H9 (cell line): ENCODE results near the gene SOX21. TPM values are rescaled to one million over a fixed set of nuclear protein-coding genes. Genes with fewer than 3 reads are reported as not detected.

Source experiments
- DNase-seq: peaks from one replicate; pipeline ENCODE4 v3.0.0-alpha.2; 2017
- H2AFZ ChIP-seq: one replicate; pipeline ENCODE4 v1.6.1; 2013; ENCODE audit warnings: mild to moderate bottlenecking, low read length, control low read depth, moderate library complexity
- H2AK5ac ChIP-seq: 2 replicates; pipeline ENCODE4 v1.6.1; 2013; ENCODE audit warnings: low read length, control low read depth, mixed read lengths; ENCODE audit not compliant: insufficient read length
- H2BK120ac ChIP-seq: one replicate; pipeline ENCODE4 v1.6.1; 2013; ENCODE audit warnings: low read depth, mild to moderate bottlenecking, low read length, control low read depth, inconsistent platforms; ENCODE audit not compliant: poor library complexity, severe bottlenecking
- H2BK12ac ChIP-seq: 2 replicates; pipeline ENCODE4 v1.6.1; 2013; ENCODE audit warnings: low read length, control low read depth, mixed read lengths, low read depth; ENCODE audit not compliant: insufficient read length
- H2BK15ac ChIP-seq: 2 replicates; pipeline ENCODE4 v1.6.1; 2013; ENCODE audit warnings: low read depth, low read length, control low read depth
- H2BK20ac ChIP-seq: one replicate; pipeline ENCODE4 v1.6.1; 2013; ENCODE audit warnings: low read depth, mild to moderate bottlenecking, low read length, control low read depth, inconsistent platforms; ENCODE audit not compliant: poor library complexity, severe bottlenecking
- H2BK5ac ChIP-seq: 2 replicates; pipeline ENCODE4 v1.6.1; 2013; ENCODE audit warnings: low read length, control low read depth, mixed read lengths; ENCODE audit not compliant: insufficient read length
- H3K14ac ChIP-seq: 2 replicates; pipeline ENCODE4 v1.6.1; 2013; ENCODE audit warnings: low read length, control low read depth; ENCODE audit not compliant: insufficient read depth
- H3K18ac ChIP-seq: 2 replicates; pipeline ENCODE4 v1.6.1; 2013; ENCODE audit warnings: low read depth, mild to moderate bottlenecking, mixed read lengths, low read length, control low read depth; ENCODE audit not compliant: insufficient read length
- H3K23ac ChIP-seq: 2 replicates; pipeline ENCODE4 v1.6.1; 2013; ENCODE audit warnings: low read length, control low read depth, mixed read lengths, low read depth; ENCODE audit not compliant: insufficient read length
- H3K23me2 ChIP-seq: 2 replicates; pipeline ENCODE4 v1.6.1; 2013; ENCODE audit warnings: low read depth, mild to moderate bottlenecking, mixed read lengths, low read length, control low read depth; ENCODE audit not compliant: insufficient read length, poor library complexity, severe bottlenecking
- H3K27ac ChIP-seq: 2 replicates; pipeline ENCODE4 v1.5.1; 2013; ENCODE audit warnings: low read length, control low read depth, mixed read lengths, low read depth; ENCODE audit not compliant: insufficient read length
- H3K27me3 ChIP-seq: 2 replicates; pipeline ENCODE4 v1.6.1; 2013; ENCODE audit warnings: low read length, control low read depth, inconsistent platforms; ENCODE audit not compliant: insufficient read depth
- H3K4ac ChIP-seq: 2 replicates; pipeline ENCODE4 v1.6.1; 2013; ENCODE audit warnings: low read depth, mild to moderate bottlenecking, control low read depth, inconsistent platforms, low read length, moderate library complexity
- H3K4me1 ChIP-seq: 2 replicates; pipeline ENCODE4 v1.6.1; 2013; ENCODE audit warnings: low read length, control low read depth, inconsistent platforms; ENCODE audit not compliant: insufficient read depth
- H3K4me2 ChIP-seq: 2 replicates; pipeline ENCODE4 v1.6.1; 2013; ENCODE audit warnings: low read length, control low read depth, mixed read lengths; ENCODE audit not compliant: insufficient read length, insufficient read depth
- H3K56ac ChIP-seq: 2 replicates; pipeline ENCODE4 v1.6.1; 2013; ENCODE audit warnings: low read depth, mild to moderate bottlenecking, mixed read lengths, low read length, control low read depth; ENCODE audit not compliant: insufficient read length
- H3K79me1 ChIP-seq: 2 replicates; pipeline ENCODE4 v1.6.1; 2013; ENCODE audit warnings: low read depth, mild to moderate bottlenecking, moderate library complexity, low read length, control low read depth, inconsistent platforms; ENCODE audit not compliant: insufficient read depth, poor library complexity, severe bottlenecking
- H3K79me2 ChIP-seq: 2 replicates; pipeline ENCODE4 v1.6.1; 2013; ENCODE audit warnings: low read length, control low read depth, inconsistent platforms; ENCODE audit not compliant: insufficient read depth
- H3K9ac ChIP-seq: 2 replicates; pipeline ENCODE4 v1.6.1; 2013; ENCODE audit warnings: low read length, control low read depth, mixed read lengths; ENCODE audit not compliant: insufficient read length; ENCODE audit errors: extremely low read depth
- H3K9me3 ChIP-seq: one replicate; pipeline ENCODE4 v1.6.1; 2013; ENCODE audit warnings: low read depth, low read length, inconsistent platforms; ENCODE audit not compliant: control insufficient read depth
- H3T11ph ChIP-seq: one replicate; pipeline ENCODE4 v1.6.1; 2013; ENCODE audit warnings: mild to moderate bottlenecking, low read length, control low read depth, inconsistent platforms
- H4K20me1 ChIP-seq: one replicate; pipeline ENCODE4 v1.6.1; 2013; ENCODE audit not compliant: control insufficient read depth, insufficient read length, insufficient read depth
- H4K5ac ChIP-seq: 2 replicates; pipeline ENCODE4 v1.6.1; 2013; ENCODE audit warnings: low read depth, mild to moderate bottlenecking, mixed read lengths, low read length, control low read depth; ENCODE audit not compliant: insufficient read length
- H4K8ac ChIP-seq: replicated peaks from 2 replicates; pipeline ENCODE4 v1.6.1; 2013; ENCODE audit warnings: low read length, control low read depth, mixed read lengths, low read depth; ENCODE audit not compliant: insufficient read length
- H4K91ac ChIP-seq: 2 replicates; pipeline ENCODE4 v1.6.1; 2013; ENCODE audit warnings: low read depth, mild to moderate bottlenecking, moderate library complexity, mixed read lengths, low read length, control low read depth; ENCODE audit not compliant: insufficient read length
- H3K27ac Mint-ChIP-seq, 3 experiments: 2 replicates in 2 of 3; 3 replicates in 1 of 3; pipeline ENCODE4 v1.8.0; 2020 to 2021; ENCODE audit warnings: mixed read lengths in 3 of 3, mild to moderate bottlenecking in 1 of 3, moderate library complexity in 1 of 3
- H3K27me3 Mint-ChIP-seq: 2 replicates; pipeline ENCODE4 v1.8.0; 2021; ENCODE audit warnings: low read depth, mild to moderate bottlenecking, moderate library complexity, mixed read lengths
- H3K36me3 Mint-ChIP-seq, 3 experiments: 2 replicates in 2 of 3; 3 replicates in 1 of 3; pipeline ENCODE4 v1.8.0; 2020 to 2021; ENCODE audit warnings: low read depth in 3 of 3, mixed read lengths in 3 of 3; ENCODE audit not compliant: insufficient read depth in 1 of 3
- H3K4me1 Mint-ChIP-seq, 2 experiments: 2 replicates each; pipeline ENCODE4 v1.8.0; 2020; ENCODE audit warnings: mixed read lengths in 2 of 2
- H3K4me3 Mint-ChIP-seq, 2 experiments: 2 replicates in 1 of 2; 3 replicates in 1 of 2; pipeline ENCODE4 v1.8.0; 2020 to 2021; ENCODE audit warnings: mild to moderate bottlenecking in 2 of 2, mixed read lengths in 2 of 2, moderate library complexity in 1 of 2
- H3K9me3 Mint-ChIP-seq, 2 experiments: 2 replicates in 1 of 2; 3 replicates in 1 of 2; pipeline ENCODE4 v1.8.0; 2020; ENCODE audit warnings: mild to moderate bottlenecking in 2 of 2, mixed read lengths in 2 of 2, moderate library complexity in 1 of 2
- CTCF ChIP-seq: fragments of 200-600 bp; sonication (generic); conservative IDR thresholded peaks from 3 replicates; pipeline ENCODE4 v1.8.0; 2021; ENCODE audit warnings: antibody characterized with exemption, mild to moderate bottlenecking
- WGBS: extraction: QIAGEN DNeasy Blood & Tissue Kit; methylation state at CpG from one replicate; pipeline ENCODE4 v1.1.7; 2013; ENCODE audit warnings: missing lambda C conversion rate, low lambda C conversion rate, mixed read lengths; ENCODE audit not compliant: insufficient read length; ENCODE audit errors: extremely low coverage; 5-methylcytosine and 5-hydroxymethylcytosine counted together
- total RNA-seq: library from RNA; stranded (reverse); gene quantifications from 2 replicates; pipeline ENCODE4 v1.2.1, GENCODE V29; 2021

Gene SOX21
- total RNA-seq, 1 experiment from 2014 or later = 38.4 TPM

GRCh38 chr13:94702181-94703041 lies 9.9 kb downstream of the SOX21 start:
- peaks cover 52 to 55% of the 10 kb centered on the region in 2 experiments for H3K4me1 Mint-ChIP-seq
- no peaks in the 10 kb centered on the region for H3K4me1 ChIP-seq
- no peak overlapping the region for H3T11ph ChIP-seq
- no peak overlapping the region for H2BK20ac ChIP-seq
- H3K56ac ChIP-seq = no peak overlapping the region
- H3K4ac ChIP-seq = no peak overlapping the region
- peaks cover 57% of the 10 kb centered on the region; the same call in 1 of the 2 replicates for H3K27me3 ChIP-seq
- H3K9me3 ChIP-seq = no peaks in the 10 kb centered on the region
- peaks cover 23% of the 10 kb centered on the region for H3K23me2 ChIP-seq
- no peaks in the 10 kb centered on the region for H4K20me1 ChIP-seq
- no peak overlapping the region for H4K8ac ChIP-seq
- no peak overlapping the region for H2BK15ac ChIP-seq
- H3K23ac ChIP-seq = no peak overlapping the region
- peaks cover 0 to 8% of the 10 kb centered on the region in 2 experiments; a peak in 2 of 5 replicates for H3K9me3 Mint-ChIP-seq
- no peaks in the 10 kb centered on the region; a peak in 2 of 7 replicates for H3K36me3 Mint-ChIP-seq
- H4K5ac ChIP-seq = no peak overlapping the region
- no peaks in the 10 kb centered on the region for H3K79me1 ChIP-seq
- H2AFZ ChIP-seq = no peak overlapping the region
- H2BK5ac ChIP-seq = no peak overlapping the region
- peaks cover 95% of the 10 kb centered on the region for H3K27me3 Mint-ChIP-seq
- H3K79me2 ChIP-seq = no peaks in the 10 kb centered on the region
- no CpG with 5 or more reads among the region's 60 CpGs for WGBS
- H2BK12ac ChIP-seq = no peak overlapping the region
- H2AK5ac ChIP-seq = no peak overlapping the region
- no peak overlapping the region for H3K27ac ChIP-seq
- H4K91ac ChIP-seq = no peak overlapping the region
- peak overlapping the region; percentile 66 to 76 for H3K4me3 Mint-ChIP-seq
- H3K18ac ChIP-seq = no peak overlapping the region
- H3K4me2 ChIP-seq = peak overlapping the region; percentile 87
- no peak overlapping the region for H3K9ac ChIP-seq
- H2BK120ac ChIP-seq = no peak overlapping the region
- no peak overlapping the region for H3K27ac Mint-ChIP-seq
- DNase-seq = no peak
- TF ChIP-seq CTCF = no peak
- H3K14ac ChIP-seq = no peak overlapping the region
